NCI-H146 treated with DMSO at 0.1 percent for 48 hours (cell line): ENCODE results near the gene ZNF92.
"Not testable (repeated sequence)": the region's sequence is repeated elsewhere in the genome, so short reads cannot be mapped to it uniquely, and the experiment has no call there.

ENCODE experiments used
- DNase-seq: peaks from one replicate; lab custom pipeline; 2025; ENCODE audit not compliant: unreplicated experiment; lab: John Stamatoyannopoulos, UW

ZNF92 gene

DNA sequence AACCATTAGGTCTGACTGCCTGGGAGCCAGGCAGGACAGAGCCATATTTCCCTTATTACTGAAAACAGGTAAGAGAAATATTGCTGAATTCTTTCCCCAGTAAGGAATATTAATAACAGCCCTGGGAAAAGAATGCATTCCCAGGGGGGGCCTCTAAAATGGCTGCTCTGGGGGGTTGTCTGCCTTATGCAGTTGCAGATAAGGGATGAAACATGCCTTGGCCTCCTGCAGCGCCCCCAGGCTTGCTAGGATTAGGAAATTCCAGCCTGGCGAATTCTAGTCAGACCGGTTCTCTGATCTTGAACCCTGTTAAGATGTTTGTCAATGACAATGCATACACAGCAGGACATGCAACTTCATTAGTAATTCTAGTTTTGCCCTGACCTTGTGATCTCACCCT lies 49.6 kb downstream of the ZNF92 start:
- not testable (repeated sequence) for DNase-seq

DNA sequence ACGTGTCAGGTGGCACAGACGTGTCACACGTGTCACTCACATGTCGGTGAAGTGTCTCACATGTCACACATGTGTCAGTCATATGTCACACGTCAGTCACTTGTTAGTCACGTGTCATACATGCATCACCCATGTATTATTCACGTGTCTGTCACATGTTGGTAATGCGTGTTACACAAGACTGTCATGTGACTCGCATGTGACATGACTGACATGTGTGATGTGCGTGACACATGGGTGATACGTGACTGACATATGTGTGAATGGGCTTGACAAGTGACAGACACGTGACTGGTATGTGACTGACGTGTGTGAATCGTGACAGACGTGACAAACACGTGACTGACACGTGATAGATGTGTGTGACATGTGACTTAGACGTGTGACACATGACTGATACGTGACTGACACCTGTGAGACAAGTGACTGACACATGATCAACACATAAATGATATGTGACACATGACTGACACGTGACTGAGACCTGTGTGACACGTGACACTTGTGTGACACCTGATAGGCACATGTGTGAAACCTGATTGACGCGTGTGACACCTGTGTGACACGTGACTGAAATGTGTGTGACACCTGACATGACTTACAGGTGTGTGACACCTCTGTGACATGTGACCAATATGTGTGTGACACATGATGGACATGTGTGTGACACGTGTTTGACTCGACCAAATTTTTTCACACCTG lies 56.1 kb downstream of the ZNF92 start:
- DNase-seq: no peak

DNA sequence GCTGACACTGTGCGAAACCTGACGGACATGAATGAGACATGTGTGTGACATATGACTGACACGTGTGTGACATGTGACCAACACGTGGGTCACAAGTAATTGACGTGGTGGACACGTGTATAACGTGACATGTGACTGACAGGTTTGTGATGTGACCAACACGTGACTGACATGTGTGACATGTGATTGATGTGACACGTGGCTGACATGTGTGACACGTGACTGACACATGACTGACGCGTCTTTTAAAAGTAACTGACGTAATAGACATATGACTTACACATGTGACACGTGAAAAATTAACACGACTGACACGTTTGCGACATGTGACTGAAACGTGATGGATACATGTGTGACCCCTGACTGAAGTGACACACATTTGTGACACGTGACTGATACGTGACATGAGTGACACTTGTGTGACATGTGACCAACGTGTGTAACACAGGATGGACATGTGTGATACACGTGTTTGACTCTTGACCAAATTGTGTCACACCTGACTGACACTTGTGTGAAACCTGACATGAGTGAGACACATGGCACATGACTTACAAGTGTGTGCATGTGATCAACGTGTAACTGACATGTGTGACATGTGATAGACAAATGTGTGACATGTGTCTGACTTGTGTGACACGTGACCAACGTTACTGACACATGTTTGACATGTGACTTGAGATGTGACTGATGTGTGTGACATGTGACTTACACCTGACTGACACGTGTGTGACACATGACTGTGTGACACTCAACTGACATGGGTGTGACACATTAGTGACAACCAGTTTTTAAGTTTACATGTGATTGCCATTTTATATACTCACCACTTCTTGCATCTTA lies 56.9 kb downstream of the ZNF92 start:
- no peak for DNase-seq

DNA sequence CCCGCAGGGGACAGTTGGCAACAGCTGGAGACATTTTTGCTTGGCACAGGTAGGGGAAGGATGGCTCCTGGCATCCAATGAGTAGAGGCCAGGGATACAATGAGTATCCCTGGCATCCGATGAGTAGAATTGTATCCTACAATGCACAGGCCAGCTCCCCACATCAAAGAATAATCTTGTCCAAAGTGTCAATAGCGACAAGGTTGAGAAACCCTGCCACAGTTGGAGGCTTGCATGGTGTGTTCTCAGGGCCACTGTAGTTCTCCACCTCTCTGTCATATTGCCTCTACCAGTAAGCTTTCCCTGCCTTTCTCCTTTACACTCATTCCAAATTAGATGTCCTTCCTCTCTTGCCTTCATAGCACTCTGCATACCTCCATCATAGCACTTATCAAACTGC lies 60.7 kb downstream of the ZNF92 start:
- DNase-seq: no peak

DNA sequence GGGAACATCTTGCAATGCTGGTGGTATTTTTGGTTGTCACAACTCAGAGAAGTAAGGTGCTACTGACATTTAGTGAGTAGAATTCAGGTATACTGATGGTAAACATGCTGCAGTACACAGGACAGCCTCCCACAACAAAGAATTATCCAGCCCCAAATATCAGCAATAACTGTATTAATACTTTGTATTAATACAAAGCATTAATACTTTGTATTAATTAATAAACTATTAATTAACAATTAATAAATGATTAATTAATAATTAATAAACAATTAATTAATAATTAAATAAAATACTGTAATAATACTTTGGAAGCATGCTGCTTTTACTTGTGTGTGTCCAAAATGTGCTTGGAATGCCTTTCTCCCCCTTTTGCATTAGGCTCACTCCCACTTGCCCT lies 62.5 kb downstream of the ZNF92 start:
- no peak for DNase-seq

DNA sequence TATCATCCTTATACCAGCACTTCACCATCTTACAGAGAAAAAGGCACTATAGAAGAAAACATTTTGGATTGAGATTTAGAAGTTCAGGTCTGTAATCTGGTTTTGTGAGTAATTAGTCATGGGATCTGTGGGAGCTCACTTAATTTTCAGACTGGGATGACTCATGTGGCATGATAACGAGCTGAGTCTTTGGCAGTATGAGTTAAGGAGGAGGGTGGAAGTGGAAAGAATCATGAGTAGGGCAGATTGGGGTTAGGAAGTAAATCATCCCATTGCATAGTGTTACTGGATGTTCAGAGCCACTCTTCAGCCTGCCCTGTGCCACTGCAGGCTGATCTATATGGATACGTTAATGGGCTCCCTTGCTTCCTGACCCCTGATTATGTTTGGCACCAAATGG lies 64.9 kb downstream of the ZNF92 start:
- DNase-seq: no peak

DNA sequence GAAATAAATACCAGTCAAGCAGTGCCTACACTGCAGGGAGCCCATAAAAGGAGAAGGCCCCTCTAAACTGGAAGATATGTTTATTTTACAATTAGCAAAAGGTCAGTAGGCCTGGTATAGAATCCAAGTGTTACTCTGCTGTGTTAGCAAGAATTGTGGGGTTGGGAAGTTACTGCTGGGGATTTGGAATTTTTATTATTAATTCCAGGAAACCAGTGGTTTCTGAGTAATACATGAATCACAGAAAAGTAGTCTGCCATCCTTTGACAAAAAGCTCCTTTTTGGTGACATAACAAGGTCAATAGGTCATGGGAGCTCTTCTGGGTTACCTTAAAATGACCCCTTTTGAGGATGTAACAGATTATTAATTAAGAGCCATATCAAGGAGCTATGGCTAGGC lies 67.4 kb downstream of the ZNF92 start:
- DNase-seq: peak; percentile 11

DNA sequence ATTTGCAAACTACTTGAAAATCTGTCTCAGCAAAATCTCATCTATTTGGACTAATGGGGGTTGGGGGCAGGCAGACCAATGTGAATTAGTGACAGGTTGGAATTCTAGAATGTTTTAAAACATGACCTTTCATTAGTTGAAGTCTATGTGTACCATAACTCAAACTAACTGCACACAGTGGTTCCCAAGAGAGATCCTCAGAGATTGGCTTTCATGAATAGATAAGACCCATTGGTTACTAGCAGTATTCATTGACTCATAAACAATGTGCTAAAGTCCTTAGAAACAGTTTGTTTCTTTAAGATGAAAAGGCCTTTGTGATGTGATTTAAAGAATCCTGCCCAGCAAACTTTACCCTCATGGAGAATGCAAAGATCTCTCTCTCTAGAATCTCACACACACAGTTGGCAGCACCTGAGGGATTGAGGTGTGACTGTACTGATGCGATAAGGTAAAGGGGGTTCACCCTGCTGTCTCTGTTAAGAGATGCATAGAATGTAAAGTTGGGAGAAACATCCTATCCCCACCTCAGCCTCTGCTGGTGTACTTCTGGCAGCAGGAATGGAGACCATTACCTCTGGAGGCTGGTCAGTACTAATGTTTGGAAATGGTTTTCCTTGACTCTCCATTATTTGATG lies 70.7 kb downstream of the ZNF92 start:
- DNase-seq: no peak

DNA sequence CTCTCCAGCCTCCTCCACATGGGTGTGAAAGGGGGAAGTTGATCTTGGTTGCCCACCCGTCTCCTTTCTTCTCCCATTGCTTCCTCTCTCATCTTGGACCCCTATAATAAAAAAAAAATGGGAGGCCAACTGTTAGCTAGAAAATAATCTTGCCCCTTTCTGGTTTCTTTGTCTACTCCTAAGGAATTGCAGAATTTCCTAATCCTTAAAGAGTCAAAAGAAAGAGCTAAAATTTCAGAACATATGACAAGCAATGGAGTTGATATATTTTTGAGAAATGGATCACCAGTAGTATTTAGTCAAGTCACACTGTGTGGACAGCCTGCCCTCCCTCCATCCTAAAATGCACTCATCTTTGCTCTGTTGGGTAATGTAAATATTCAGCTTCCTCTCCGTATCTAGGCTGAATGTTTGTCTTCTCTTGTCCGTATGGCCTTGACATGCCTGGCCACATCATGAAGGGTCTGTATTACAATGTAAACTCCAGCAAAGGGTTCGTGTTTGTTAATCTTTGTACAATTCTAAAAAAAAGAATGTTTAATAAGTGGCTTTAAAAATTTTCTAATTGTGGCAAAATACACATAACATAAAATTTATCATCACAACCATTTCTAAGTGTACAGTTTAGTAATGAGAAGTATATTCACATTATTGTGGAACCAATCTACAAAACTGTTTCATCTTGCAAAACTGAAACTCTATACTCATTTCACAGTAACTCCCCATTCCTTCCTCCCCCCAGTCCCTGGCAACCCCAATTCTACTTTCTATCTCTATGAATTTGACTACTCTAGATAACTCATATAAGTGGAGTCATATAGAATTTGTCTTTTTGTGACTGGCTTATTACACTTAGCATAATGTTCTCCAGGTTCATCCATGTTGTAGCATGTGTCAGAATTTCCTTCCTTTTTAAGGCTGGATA lies 71.5 kb downstream of the ZNF92 start:
- DNase-seq: no peak

DNA sequence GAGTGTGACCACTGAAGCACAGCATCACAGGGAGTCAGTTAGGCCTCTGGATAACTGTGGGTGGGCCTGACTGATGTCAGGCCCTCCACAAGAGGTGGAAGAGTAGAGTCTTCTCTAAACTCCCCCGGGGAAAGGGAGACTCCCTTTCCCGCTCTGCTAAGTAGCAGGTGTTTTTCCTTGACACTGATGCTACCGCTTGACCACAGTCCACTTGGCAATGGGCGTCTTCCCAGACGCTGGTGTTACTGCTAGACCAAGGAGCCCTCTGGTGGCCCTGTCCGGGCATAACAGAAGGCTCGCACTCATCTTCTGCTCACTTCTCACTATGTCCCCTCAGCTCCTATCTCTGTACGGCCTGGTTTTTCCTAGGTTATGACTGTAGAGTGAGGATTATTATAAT lies 73.4 kb downstream of the ZNF92 start:
- DNase-seq: not testable (repeated sequence)

DNA sequence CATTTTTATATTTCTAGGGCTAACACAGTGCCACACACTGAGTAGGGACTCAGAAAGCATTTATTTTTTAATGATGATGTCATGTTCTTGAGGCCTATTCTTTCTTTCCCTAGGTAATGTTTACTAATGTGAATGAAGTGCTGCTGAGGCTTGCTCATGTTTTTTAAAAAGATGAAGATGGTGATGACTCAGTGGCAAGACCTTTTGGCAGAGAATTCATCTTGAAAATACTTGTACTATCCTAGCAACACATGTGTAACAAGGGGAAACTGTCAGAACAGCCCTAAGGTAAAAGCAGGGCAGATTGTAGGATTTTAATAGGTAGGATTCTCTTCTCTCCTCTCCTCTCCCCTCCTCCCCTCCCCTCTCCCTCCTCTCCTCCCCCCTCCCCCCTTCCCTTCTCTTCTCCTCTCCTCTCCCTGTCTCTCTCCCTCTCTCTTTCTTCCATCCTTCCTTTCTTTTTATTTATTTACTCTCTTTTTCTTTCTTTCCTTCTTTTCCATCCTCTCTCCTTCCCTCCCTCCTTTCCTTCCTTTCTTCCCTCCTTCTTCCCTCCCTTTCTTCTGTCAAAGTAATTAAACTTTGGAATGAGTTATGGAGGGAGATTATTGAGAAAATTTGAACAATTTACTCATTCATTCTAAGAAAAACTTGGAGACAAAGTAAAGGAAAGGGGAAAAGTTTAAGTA lies 75.3 kb downstream of the ZNF92 start:
- no peak for DNase-seq

DNA sequence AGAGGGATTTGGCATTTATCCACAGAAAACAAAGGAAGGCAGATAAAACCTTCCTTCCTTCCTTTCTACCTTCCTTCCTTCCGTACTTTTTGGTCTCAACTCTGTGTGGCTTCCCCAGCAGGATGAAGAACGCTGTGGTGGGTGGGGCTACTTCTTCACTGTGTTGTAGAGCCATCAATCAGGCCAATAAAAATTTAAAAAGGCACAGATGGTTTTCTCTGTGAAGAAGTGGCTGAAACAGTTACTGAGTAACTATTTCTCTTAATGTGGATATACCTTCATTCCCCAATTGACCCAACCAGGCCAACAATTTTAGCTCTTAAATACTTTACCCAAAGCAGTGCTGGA lies 75.8 kb downstream of the ZNF92 start:
- DNase-seq: no peak
